Subcutaneous adipose tissue (tissue), 4 donors: ENCODE measurements around the gene PCDH9. TPM values are rescaled to one million over a fixed set of nuclear protein-coding genes. Genes with fewer than 3 reads are reported as not detected.

Experiments
- CTCF ChIP-seq: fragments of 450-650 bp; IDR thresholded peaks from one replicate; pipeline ENCODE4 v1.5.1; 2016; ENCODE audit warnings: low read depth, mild to moderate bottlenecking, control low read depth, antibody characterized with exemption, moderate library complexity
- total RNA-seq, 4 donors: library from RNA; depleted of rRNA; stranded (reverse); fragments of >200 nt; gene quantifications; one replicate each; pipeline ENCODE4 v1.1.0, GENCODE V29; 2016

Gene PCDH9
- total RNA-seq, 4 donors from 2014 or later: 9.0 to 28.4 (median 12.0) TPM

- no peak for TF ChIP-seq CTCF
Measured at GRCh38 chr13:66513728-66514127, 716.4 kb downstream of the PCDH9 start.

- TF ChIP-seq CTCF: no peak
Measured at GRCh38 chr13:66509175-66509574, 721.0 kb downstream of the PCDH9 start.

GRCh38 chr13:66508153-66508909 lies 721.8 kb downstream of the PCDH9 start:
- no peak for TF ChIP-seq CTCF

- TF ChIP-seq CTCF: no peak
Measured at GRCh38 chr13:66506979-66507378, 723.2 kb downstream of the PCDH9 start.

GRCh38 chr13:66506051-66506777 lies 723.9 kb downstream of the PCDH9 start:
- TF ChIP-seq CTCF: no peak

- no peak for TF ChIP-seq CTCF
Measured at GRCh38 chr13:66503890-66504289, 726.2 kb downstream of the PCDH9 start.

- no peak for TF ChIP-seq CTCF
Measured at GRCh38 chr13:66501181-66501580, 729.0 kb downstream of the PCDH9 start.
